ENCODE results near the gene TMPRSS11E.

DNA sequence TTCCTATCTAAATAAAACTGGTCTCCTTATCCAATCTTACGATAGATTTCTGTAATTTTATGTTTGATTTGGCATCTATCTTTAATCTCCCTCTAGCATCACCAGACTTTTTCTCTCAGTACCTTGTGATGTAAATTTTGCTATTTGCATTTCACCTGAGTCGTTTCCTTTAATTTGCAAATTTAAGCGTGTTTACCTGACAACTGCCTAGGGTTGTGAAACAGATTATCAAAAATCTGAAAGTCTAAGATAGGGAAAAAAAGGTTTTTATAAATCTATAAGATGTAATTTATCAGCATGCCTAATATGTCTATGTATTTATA is 39.4 kb upstream of the TMPRSS11E start:
- TF ChIP-seq, protein P1, sequence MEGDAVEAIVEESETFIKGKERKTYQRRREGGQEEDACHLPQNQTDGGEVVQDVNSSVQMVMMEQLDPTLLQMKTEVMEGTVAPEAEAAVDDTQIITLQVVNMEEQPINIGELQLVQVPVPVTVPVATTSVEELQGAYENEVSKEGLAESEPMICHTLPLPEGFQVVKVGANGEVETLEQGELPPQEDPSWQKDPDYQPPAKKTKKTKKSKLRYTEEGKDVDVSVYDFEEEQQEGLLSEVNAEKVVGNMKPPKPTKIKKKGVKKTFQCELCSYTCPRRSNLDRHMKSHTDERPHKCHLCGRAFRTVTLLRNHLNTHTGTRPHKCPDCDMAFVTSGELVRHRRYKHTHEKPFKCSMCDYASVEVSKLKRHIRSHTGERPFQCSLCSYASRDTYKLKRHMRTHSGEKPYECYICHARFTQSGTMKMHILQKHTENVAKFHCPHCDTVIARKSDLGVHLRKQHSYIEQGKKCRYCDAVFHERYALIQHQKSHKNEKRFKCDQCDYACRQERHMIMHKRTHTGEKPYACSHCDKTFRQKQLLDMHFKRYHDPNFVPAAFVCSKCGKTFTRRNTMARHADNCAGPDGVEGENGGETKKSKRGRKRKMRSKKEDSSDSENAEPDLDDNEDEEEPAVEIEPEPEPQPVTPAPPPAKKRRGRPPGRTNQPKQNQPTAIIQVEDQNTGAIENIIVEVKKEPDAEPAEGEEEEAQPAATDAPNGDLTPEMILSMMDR (IDR thresholded peaks at IDR 0.05): no peak
- TF ChIP-seq EP300 (IDR thresholded peaks at IDR 0.05): no peak

Measured in sigmoid colon (tissue), 4 donors.